Stimulated activated CD4-positive, alpha-beta T cell treated with anti-CD3 and anti-CD28 coated beads, Interleukin-2, amount 100 ng/mL, for 48 hours (primary cell): ENCODE measurements around the gene RPP14.
"Not testable (repeated sequence)": the region's sequence is repeated elsewhere in the genome, so short reads cannot be mapped to it uniquely, and the experiment has no call there.

Source experiments
- DNase-seq, 2 donors: peaks; one replicate each; pipeline ENCODE4 v3.0.0-alpha.2; 2020

The RPP14 gene

GRCh38 chr3:58333206-58334012 is 27.4 kb downstream of the RPP14 start:
- peak in 1 of 2 donors; percentile 24 for DNase-seq

DNA sequence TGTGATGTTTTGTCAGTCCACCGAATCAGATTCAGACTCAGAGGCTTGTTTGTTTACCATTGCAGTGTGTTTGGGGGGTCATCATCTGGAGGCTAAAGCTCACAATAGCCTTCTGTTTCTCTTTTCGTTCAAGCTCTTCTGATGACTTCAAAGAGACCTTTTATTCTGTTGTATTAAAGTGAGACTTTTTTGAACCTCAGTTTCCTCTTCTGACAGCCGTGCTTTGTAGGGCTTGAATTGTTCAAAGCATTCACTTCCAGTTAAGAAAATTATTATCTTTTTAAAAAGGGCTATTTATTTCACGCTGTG is 27.9 kb downstream of the RPP14 start:
- no peak for DNase-seq

DNA sequence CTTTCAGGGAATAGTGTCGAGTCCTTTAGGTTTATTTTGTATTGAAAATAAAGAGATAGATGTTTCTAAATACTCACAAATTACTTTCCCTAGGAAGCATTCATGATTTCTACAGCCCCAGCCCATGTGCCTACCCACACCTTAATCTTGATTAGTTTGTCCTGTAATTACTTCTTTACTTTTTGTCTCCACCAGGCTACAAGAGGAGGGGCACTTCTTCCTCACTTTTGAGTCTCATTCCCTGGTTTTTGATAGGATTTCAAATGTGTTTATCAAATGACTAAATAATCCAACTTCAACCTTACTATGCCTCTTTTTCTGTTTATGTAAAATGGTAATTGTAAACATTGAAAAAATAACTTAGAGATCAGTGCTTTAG is 28.4 kb downstream of the RPP14 start:
- DNase-seq: no peak

- no peak for DNase-seq
Measured at GRCh38 chr3:58335652-58335947, 29.6 kb downstream of the RPP14 start.

DNA sequence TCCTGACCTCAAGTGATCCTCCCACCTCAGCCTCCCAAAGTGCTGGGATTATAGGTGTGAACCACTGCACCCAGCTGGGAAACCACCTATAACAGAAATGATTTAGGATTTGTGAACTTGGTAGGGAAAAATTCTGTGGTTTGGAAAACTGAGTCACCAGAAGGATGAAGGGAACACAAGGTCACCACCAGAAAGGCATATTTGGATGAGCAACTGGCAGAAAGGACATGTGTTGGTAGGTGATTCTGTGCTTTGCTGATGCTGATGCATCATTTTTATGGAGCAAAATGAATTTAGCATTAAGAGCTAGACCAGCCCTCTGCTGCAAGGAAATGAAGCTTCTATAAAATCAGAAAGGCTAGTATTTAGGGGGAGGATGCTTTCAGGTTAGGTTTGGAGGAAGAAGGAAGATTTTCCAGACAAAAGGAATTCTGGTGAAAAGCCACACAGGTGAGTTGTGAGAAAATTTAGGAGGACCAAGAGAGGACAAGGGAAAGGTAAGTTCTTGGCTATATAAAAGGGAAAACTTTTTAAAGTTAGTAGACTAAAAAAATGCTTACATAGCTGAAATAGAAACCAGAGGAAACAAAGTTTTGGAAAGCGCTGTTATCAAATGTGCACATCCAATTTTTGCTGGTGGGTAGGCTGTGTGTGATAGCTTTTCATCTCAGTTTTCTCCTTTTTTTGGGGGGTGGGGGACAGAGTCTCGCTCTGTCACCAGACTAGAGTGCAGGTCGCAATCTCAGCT is 30.3 kb downstream of the RPP14 start:
- no peak for DNase-seq

- no peak for DNase-seq
Measured at GRCh38 chr3:58337190-58337589, 31.1 kb downstream of the RPP14 start.

GRCh38 chr3:58339146-58339545 is 33.1 kb downstream of the RPP14 start:
- not testable (repeated sequence) for DNase-seq

DNA sequence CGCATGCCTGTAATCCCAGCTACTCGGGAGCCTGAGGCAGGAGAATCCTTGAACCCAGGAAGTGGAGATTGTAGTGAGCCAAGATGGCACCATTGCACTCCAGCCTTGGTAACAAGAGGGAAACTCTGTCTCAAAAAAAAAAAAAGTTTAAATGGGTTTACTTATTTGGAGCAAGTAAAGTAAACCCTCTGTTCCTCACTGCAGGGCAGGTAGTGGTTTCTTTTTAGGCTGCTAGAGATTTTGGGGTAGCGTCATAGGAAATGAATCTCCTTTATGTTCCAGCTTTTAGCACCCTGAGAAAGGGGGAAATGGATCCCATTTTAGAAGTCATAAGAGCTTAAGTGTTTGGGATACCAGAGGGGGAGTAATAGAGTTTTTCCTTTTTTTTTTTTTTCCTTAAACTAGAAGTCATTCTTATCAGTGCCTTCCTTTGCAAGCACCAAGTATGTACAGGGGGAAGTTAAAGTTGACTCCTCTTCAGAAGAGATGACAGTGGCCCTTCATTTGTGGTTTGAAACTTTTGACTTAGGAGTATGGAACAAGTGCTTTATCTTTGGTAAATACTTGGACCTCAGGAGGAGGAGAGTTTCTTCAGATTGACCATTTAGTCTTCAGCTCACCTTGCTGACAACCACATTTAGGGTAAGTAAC is 34.7 kb downstream of the RPP14 start:
- DNase-seq: no peak

- no peak for DNase-seq
Measured at GRCh38 chr3:58341376-58341775, 35.3 kb downstream of the RPP14 start.

GRCh38 chr3:58342676-58343075 is 36.6 kb downstream of the RPP14 start:
- no peak for DNase-seq

DNA sequence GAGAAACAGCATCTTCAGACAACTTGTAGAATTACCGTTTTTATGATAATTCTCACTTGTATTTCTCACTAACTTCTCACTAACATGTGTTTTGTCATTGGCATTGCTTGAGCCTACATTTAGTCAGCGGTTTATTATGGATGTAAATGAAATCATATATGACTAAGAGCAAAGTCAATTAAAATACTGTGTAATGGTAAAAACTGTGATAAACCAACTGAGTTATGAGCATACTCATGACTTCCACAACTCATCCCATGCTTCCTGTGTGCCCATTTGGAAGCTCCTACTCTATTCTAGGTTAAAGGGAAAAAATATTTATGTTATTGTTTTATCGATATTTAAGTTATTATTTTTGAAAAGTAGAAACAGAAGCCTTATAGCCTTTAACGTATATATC is 39.4 kb downstream of the RPP14 start:
- no peak for DNase-seq

GRCh38 chr3:58346368-58346767 is 40.3 kb downstream of the RPP14 start:
- no peak for DNase-seq

GRCh38 chr3:58347984-58348383 is 41.9 kb downstream of the RPP14 start:
- no peak for DNase-seq

DNA sequence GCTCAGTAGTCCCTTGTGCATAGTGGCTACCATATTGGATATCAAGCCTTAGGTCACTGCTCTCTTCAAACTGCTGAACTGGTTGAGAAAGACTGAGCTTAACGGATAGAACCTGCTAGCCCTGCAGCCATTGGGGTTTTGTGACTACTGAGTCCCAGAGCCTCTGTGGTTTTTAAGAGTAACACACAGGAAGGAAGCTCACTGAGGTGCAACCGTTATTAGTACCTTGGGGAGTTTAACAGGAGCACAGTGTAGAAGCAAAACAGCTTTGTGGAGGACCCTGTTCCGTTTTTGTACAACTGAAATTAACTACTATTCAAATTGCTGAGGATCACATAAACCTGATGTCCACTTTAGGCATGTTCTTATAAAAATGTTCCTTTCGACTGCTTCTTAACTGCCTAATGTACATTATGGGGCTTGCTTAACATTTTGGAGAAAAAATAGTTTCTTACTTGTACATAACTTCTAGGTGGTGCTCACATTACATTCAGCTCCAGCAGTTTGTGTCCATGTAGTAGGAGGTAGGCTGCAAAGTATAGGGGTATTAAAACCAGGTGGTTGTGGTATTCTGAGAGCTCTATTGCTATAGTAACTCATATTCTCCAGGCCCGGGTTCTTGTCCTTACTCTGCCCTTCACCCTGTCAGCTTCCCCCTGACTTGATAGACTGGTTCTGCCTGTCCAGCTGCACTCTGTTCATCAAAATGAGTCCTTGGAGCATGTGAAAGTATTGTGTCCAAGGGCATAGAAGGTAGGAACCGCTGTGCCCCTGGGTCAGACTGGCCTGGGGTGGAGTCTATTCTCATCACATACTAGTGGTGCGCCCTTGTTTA is 44.0 kb downstream of the RPP14 start:
- DNase-seq: no peak

- DNase-seq: no peak
Measured at GRCh38 chr3:58350627-58351013, 44.6 kb downstream of the RPP14 start.

DNA sequence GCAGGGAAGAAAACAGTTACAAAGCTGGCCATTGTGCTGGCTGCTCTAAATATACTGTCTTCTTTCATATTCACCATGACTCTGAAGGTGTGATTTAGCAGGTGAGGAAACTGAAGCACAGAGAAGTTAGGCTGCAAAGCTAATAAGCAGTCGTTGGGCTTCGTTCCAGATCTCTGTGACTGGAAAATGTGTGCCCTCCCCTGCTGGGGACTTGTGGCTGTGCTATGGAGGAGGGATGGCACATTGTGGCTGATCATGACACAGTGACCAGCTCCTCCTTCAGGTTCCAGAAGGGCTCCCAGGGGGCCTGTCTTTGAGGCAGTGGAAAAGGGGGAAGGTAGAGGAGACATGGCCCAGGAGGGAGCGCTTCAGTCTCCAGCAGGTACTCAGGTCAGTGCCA is 45.9 kb downstream of the RPP14 start:
- DNase-seq: no peak

DNA sequence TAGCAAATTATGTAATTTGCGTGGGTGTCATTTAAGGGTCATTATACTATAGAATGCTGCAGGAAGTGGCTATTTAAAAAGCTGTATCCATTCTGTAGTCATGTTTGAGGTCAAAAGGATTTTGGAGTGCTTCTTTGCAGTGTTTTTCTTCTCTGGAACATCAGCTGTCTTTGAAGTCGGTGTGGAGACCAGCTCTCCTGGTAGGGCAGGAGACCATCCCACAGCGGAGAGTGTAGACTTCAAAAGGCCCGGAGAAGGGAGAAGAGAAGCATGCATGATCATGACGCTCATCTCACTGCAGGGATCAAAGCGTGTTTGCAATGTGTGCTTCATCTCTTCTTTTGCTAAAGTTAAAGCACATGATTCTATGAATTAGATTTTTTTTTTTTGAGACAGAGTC is 46.6 kb downstream of the RPP14 start:
- no peak for DNase-seq

DNA sequence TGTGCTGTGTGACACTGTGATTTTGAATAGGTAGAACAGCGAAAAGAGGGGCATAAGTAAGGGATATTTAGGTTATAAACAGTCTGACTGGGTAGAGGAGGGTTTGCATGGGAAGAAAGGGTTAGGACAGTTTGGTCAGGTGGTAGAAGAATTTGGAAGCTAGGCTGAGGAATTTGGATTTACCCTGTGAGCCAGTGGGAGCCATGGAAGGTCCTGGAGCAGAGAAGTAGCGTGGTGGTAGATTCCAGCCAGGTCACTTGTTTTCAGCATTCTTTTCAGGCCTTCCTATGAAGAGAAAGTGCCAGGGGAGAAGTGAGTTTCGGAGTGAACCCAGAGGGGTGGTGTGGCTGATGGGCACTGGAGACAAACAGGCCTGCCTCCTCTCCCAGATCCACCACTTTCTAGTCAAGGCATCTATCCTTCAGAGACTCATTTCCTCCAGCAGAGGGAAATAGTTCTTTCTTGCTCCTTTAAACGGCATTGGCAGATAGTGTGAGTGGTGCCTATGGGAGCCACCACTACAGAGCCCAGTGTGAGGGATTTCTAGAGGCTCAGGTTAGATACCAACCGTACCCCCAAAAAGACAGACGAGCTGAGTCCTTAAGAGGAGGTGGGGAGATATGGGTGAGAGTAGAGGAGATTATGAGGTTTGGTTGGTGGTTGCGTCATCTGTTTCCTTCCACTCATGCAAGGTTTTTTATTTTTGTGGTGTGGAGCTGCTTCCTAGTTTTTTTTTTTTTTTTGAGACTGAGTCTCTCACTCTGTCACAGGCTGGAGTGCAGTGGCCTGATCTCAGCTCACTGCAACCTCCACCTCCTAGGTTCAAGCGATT is 47.9 kb downstream of the RPP14 start:
- DNase-seq: no peak

DNA sequence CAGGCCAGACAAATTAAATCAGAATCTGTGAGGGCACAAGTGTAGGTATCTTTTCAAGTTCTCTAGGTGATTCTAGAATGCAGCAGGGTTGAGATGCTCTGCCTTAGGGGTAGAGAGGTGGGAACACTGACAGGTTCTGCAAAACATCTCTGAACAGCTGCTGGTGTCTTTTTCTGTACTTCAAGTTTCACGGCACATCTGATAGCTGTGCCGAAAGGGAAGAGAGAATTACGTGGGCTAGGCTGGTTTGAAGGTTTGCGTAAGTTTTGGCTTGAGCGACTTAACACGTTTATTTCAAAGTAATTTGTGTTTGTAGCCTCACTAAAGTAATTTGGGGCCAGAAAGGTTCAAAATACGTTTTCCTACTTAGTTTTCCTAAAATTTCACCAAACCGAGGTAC is 49.1 kb downstream of the RPP14 start:
- DNase-seq: no peak

GRCh38 chr3:58356054-58356453 is 50.0 kb downstream of the RPP14 start:
- DNase-seq: no peak

DNA sequence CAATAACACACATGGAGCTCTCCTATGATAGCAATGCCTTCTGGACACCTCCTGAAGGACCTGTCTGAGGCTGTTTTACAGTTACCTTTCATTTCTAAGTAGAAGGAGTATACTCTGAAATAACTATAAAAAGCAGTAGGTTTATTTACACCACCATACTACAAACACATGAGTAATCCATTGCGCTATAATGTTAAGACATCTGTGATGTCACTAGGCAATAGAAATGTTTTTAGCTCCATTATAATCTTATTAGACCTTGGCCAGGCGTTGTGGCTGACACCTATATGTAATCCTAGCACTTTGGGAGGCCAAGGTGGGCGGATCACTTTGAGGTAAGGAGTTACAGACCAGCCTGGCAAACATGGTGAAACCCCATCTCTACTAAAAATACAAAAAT is 51.4 kb downstream of the RPP14 start:
- no peak for DNase-seq

DNA sequence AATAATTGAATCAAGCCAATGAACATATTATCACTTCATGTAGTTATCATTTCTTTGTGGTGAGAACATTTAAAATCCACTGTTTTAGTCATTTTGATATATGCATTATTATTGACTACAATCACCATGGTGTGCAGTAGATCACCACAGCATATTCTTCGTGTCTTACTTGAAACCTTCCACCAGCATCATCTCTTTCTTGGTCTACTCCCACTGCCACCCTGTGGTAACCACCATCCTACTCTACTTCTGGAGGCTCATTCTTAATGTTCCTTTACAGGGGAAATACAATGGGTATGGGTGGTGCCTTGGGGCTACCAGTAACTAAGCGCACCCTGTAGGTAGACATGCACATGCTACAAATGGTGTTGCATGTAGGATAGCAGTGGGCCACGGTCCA is 52.0 kb downstream of the RPP14 start:
- DNase-seq: no peak

DNA sequence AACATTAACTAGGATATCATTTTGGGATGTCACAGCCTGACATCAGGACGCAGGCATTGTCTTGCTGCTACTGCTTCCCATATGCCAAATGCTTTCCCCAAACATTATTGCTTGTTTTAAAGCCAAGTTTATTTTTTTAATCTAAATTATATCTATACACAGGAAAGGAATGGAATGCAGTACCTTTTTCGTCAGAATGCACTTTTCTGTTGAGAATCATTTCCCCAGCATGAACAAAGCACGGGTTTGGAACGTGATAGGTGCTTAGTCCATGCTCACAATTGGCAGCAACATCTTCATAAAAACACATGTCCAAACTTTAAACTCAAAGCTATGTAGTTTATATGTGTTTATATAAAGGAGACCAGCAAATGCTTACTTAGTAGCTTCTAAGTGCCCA is 52.8 kb downstream of the RPP14 start:
- DNase-seq: no peak
